HG03442 (cell line): Measurements from ENCODE around the gene SHC1.

ENCODE experiments used
- ATAC-seq: cut with Tn5 transposase; IDR thresholded peaks from one replicate; pipeline ENCODE4 v1.9.1; 2021; ENCODE audit warnings: mild to moderate bottlenecking, moderate library complexity; ENCODE audit not compliant: unreplicated experiment

The SHC1 gene

DNA sequence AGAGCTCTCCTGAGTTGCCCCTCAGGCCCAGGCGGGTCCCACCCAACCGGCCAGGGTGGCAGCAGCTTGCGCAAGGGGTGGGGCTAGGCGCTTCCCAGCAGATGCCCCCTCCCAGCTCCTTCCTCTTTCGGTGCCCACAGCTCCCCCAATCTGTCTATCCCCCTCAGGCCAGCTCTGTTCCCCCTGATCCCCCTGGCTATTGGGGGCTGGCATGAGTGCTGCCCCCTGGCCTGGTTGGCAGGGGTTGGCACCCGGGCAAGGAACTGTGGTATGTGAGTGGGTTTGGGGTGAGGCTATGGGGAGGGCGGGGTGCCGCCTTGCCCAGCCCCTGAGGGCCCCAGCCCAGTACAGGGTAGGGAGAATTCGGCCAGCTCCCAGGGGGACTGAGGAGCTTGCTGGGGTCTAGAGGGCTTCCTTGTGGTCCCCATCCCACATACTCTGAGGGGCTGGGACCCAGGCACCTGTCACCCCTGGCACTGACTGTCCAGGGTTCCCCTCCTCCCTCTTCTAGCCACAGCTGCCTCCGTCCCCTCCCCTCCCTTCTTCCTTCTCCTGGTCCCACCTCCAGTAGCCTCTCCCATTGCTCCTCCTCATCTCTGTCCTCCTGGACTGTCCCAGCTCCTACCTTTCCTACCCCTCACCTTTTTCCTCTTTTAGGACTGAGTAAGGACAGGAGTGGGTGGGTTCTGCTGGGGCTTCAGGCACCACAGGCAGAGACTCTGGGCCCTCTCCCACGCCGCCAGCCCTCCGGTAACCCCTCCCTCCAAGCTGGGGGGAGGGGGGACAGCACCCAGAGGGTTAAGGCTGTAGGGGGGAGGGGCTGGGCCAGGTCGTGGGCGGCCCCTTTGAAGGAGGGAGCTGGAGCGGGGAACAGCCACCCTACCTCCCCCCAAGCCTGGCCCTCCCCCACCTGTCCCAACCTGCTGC lies 37.7 kb upstream of the SHC1 start:
- ATAC-seq: no peak

DNA sequence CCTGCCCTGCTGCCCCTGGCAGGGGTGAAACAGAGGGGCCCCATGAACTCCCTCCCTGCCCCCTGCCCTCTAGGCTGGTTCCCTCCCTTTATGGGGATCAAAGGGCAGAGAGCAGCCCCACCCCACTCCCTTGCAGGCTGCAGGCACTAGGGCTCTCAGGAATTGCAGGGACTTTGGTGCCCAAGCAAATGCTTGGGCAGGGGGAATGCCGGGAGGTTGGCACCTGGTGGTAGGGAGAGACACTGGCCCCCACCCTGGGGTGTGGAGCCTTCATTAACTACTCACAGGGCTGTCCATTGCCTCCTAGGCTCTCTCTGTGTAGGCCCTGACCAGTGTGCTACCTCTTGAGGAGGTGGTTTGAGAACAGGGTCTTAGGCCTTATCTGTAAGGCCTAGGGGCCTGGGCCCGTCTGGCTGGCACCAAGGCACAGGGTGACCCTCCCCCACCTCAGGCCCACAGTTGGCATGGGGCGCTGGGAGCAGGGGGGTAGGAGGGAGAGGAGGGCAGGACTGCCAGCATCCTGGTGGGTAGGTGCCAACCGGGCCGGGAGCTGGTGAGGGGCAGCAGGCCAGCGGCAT lies 36.8 kb upstream of the SHC1 start:
- no peak for ATAC-seq

DNA sequence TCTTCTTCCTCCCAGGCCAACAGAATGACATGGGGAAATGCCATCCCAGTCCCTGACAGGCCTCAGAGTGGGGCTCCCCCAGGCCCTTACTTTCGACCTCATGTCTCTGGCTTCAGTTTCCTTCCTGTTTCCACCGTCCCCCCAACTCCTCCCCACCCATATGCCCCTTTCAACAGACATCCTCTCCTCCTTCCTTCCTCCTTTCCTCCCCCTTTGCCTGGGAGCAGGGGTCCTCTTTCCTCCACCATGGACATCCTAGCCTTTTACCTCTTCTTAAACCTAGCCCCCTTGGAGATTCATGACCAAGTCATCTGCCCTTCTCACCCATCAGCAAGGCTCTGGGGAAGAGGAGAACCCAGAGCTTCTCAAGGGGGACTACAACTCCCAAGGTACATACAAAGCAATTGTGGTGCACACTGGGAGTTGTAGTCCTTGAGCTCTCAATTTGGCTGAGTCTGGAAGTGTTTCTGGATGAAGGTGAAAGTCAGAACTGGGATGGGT lies 36.1 kb upstream of the SHC1 start:
- ATAC-seq: no peak

DNA sequence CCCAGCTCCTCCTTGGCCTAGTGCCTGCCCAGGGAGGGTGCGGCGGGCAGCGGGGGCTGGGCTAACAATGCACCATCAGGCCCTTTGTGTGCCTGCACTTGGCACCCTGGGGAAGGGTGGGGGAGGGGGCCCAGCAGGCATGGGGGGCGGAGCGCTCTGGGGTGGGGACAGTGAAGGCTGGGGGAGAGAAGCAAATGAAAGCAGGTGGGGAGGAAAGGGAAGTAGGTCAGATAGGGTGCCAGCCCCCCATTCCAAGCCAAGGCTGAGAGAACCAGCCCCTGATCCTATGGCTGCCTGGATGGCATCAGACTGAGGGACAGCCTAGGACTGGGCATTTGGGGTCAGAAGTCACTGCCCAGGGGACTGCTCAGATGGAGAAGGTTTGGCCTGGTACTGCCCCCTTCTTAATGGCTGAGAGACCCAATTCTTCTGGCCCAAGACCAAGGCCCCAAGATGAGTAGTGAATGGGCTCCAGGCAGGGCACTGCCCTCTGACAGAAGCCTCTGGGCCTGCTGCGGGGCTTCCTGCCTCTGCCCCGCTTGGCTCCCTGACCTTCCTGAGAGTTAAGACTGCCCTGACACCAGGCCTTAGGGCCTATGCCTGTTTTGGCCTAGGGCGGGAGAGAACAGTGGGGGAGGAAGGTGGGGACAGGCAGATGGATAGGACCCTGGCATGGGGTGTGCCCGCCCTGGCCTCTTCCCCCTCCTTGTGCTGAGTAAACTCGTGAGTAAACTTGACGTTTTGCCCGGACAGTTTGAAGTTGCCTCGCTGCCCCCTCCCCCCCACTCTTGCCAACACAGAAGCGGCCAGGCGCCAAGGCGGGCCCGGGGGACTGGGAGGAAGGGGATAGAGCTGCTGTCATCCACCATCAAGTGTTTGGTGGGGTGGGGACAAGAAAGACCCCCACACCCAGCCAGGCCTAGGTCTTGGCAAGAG lies 34.8 kb upstream of the SHC1 start:
- ATAC-seq: no peak

DNA sequence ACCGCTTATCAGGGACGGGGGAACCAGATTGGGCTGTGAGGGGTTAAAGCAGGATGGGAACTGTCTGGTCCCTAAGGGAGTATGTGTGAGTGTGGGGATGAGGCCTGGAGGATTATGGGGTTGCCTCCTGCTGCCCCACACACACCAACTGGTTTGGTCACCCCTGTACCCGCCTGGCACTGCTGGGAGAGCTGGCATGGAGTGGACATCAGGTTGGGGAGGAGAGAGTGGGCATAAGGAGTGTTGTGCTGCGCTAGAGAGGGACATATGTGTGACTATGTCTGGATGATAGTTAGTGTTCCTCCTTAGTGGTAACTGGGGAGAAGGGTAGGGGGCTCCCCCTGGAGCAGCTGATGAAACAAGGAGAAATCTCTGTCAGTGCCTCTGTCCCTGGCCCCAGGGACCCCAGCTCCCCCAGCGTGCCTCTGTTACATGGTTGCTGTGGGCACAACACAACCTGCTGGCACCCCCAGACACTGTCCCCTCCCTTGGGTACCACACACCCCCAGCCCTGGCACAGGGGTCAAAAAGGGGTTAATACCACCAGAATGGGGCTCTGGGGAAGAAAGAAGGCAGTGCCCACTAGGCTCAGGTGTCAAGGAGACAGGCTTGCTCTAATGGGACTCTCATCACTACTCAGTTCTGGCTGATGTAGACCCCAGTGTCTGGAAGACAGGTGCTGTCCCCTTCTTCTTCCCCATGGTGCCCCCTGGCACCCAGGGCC lies 34.0 kb upstream of the SHC1 start:
- no peak for ATAC-seq

DNA sequence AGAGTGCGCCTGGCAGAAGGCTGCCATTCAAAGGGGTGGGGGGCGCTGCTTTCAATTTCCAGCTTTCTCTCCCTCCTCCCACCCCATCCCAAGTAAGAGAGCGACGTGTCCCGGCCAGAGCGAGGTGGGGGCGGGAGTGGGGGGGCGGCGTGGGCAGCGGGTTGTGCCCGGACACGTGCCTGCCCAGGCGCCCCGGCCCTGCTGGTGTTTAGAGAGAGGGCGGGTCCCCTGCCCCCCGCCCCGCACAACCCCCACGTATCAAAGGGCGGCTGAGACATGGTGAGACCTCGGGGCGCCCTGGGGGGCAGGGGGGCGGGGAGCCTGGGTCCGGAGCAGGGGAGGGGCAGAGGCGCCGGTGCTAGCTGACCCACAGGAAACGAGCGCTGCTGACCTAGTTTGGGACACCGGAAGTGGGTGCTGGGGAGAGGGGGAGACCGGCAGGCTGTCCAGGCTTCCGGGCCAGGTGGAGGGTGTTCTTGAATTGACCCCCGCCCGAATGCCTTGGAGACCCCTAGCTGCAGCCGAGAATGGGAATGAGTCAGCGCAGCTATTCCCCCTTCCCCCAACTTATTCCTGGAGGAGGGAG lies 33.3 kb upstream of the SHC1 start:
- ATAC-seq: no peak

DNA sequence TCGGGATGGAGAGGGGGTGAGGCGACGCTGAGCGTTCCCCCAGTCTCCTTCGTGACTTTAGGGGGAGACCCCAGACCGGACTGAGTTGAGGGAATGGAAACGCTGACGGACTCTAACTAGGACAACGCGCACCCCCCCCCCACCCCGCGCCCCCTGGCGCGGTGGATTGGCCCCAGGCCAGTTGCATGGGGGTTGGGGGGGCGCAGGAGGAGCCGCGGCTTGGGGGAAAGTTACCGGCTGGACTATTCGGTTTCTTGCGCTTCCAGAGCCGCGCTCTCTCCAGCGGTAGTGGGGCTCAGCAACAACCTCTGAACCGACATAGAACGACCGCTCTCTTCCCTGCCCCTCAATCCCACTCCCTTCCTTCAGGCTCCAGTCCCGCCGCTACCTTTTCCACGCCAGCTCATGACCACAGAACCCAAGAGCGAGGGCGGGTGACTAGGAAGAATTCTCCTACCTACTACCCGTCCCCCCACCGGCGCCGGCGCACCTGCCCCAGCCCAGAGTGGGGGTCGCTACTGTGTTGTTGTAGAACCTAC lies 32.7 kb upstream of the SHC1 start:
- no peak for ATAC-seq

DNA sequence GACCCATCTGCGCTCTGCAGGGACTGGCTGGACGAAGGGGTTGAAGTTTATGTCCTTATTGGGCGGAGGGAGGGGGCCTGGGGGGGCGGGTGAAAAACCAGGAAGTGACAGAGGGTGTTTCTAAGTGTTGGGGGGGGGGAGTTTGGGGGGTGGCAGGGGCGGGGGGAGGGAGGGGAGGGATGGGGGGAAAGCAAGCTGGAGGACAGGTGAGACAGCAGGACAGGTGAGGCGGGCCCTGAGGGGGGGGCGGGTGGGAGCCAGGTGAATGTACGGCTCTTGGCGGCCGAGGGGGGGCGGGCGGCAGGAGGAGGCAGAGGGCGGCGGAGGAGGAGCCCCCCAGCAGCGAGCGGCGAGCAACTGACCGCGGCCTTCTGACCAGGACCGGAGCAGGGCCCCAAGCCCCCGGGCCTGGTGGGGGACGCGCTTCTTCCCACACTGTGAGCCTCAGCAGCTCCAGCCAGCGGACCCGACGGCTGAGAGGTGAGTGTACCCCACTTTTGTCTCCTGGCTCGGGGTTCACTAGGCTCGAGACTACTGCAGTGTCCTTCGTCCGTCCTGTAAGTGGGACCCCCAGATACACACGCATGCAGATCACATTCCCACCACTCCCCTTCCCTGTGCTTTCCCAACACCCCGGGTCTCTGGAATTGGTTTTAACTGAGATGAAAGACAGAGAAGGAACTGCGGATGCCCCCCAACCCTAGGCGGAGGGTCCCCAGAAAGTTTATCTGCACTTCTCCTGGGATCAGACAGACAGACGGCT lies 32.1 kb upstream of the SHC1 start, which contains the start of gene ZBTB7B:
TSS of gene ZBTB7B (plus strand) at position 339 of the 763 bp plus-strand sequence. CDS start 11,859 bp downstream, outside the sequence.
- no peak for ATAC-seq

DNA sequence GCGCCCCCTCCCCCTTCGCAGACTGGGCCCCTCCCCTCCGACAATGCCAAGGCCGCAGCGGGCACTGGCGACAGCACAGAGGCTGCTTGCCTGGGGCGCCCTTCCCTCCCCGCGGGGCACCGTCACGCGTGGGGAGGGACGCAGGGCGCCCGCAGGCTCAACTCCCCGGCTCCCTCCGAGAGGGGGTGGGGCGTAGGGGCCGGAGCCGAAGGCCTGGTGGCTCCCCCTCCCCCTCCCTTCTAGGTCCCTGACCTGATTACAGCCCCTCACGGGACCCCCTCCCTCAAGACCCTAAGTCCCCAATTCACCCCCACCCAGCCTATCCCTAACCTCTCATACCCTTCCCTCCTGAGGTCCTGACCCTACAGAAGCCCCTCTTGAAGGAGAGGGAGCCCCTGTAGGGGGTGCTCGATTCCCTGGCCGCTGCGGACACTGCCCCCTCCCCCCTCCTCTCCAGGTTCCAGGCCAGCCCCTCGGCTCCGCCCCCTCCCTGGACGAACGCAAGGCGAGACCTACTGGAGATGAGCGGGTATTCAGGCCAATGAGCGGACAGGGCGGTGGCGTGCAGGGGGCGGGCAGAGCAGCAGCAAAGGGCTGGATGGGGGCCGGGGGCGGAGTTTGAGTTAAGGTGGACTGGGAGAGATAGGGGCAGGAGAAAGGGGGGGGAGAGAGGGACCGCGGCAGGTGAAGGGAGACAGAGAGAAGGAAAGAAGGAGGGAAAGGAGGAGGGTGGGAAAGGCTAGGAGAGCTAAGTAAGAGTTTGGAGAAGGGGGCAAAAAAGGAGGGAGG lies 31.3 kb upstream of the SHC1 start:
- ATAC-seq: peak; percentile 46

DNA sequence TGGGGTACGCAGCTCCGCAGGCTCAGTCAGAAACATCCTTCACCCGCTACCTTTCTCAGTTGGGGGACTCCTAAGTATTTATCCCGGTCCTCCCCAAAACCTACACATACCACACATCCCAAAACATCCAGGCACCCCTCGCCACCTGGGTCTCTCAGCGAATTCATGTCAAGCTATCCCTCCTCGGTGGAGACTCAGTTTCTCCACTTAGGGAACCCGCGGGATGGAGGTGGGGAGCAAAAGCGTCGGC lies 30.8 kb upstream of the SHC1 start:
- no peak for ATAC-seq

DNA sequence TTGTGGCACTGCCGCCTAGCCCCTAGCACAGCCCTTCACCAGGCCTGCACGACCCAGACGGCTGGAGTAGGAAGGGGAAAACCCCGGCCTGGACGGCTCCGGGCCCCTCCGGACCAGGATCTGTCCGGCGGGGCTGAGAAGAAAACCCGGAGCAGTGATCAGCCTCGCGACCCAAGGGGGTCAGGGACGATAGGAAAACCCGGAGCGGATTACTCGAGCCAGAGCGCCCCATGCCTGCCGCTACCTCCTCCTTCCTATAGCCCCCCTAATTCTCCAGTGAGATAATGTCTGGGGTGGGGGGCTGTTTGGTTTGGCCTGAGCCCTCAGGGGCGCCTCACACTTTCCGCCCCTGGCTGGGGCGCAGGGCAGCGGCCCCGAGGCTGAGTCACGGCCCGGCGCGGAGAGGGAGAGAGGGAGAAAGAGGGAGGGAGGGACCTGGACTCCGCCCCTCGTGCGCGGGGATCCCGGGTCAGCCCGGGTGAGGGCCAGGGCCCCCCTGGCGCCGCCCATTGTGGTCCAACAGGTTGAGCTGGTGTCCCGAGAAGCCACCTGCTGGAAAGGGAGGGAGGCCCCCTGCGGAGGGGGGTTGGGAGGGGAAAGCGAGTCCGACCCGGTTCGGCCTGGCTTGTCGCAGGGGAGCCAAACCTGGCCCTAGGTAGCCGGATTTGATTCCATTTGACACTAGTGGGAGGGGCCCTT lies 30.3 kb upstream of the SHC1 start:
- peak; percentile 35 for ATAC-seq

DNA sequence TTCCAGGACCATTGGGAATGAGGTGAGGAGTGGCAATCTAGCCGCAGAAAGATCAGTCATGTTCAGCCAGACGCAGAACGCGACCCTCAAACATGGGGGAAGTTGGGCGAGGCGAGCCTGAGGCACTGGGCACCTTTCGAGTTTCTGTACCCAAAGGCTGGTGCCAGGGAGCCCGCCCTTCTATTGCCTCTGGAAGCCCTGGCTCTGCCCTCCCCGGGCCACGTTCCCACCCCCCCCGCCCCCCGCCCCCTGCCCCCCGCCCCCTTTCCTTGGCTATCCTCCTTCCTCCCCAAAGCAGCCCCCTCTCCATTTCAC lies 29.8 kb upstream of the SHC1 start:
- no peak for ATAC-seq

DNA sequence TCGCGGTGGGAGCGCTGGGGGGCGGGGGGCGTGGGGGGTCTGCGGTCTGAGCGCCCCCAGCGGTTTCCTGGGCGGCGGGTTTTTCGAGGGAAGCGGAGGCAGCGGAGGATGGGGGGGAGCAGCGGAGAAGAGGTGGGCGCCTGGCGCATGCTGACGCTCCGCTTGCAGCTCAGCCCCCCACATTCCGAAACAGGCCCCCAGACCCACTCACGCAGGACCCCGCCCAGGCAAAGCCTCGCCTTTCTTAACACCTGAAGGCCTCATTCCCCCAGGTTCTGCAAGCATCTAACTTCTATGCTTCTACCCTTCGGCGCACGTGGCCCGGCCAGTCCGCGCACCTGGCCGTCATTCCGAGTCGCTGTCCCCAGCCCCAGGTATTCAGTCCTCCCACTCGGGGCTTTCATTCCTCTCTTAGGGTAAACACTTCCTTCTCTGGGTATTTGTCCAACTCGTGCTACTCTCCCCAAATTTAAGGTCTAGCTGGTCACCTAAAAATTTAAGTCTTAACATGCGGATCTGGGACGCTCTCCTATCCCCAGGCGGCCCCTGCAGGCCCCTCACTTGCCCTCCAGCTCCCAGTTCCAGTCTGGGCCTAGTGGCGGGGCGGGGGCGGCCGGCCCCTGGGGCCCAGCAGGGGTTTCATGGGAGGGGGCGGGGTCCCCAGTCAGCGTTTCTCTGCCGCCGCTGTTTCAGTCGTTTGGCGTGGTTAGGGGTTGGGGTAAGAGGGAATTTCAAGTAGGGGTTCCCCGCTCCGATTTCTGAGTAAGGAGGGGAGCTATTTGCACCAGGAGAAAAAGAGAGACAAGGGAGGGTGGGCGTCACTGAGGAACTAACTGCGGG lies 29.2 kb upstream of the SHC1 start:
- no peak for ATAC-seq

DNA sequence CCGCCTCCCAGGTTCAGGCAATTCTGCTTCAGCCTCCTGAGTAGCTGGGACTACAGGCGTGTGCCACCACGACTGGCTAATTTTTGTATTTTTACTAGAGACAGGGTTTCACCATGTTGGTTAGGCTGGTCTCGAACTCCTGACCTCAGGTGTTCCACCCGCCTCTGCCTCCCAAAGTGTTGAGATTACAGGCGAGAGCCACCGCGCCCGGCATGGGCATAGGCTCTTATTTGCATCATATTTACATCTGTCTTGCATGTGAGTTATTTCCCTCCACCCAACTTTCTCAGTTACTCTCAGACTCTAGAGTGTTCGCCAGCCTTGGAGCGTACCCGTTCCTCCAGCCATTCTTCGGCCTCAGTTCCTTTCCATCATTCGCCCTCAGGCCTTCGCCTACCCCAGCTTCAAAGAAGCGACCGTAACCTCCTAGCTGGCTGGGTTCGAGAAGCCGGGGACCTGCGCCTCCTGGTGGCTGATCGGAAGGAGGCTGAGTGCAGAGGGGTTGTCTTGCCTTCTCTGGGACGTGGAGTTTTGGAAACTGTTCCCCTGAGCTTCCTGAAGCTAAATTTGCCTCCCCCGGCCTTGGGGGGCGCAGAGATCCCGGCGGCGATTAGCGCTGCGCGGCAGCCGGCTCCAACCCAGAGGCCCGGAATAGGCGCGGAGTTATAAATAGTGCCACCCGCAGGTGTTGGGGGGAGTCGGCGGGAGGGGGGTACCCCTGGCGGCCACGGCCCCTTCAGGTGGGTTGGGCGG lies 28.4 kb upstream of the SHC1 start:
- no peak for ATAC-seq

DNA sequence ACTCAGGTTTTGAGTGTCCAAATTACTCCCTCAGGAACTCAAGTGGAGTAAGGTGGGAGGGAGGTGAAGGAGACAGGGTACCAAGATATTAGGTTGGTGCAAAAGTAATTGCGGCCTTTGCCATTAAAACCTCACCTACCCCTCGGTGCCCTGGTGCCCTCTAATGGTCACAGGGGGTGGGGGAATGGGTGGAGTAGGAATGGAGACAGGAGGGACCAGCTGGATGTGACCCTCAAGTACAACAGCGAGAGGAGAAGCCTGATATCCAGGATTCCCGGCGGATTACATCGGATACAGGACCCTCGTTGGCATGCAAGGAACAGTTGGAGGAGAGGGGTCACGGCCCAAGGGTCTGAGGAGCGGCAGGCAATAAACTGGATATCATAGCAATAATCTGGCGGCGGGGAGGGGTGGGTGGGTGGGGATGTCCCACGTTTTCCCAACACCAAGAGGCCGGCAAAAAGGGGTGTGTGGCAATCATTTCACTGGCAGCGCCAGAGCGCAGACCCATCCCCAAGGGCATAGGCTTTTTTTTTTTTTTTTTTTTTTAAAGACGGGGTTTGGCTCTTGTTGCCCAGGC lies 27.7 kb upstream of the SHC1 start:
- ATAC-seq: no peak
